Erythroblast (primary cell): ENCODE results near the gene OR4Q3.

Experiments used
- GATA1 ChIP-seq: IDR thresholded peaks from 2 replicates; pipeline ENCODE4 v1.6.1; 2011; ENCODE audit warnings: low read depth, mild to moderate bottlenecking, control low read depth, low read length, moderate library complexity
- POLR2A ChIP-seq: IDR thresholded peaks from 2 replicates; pipeline ENCODE4 v1.6.1; 2011; ENCODE audit warnings: mild to moderate bottlenecking, low read length

DNA sequence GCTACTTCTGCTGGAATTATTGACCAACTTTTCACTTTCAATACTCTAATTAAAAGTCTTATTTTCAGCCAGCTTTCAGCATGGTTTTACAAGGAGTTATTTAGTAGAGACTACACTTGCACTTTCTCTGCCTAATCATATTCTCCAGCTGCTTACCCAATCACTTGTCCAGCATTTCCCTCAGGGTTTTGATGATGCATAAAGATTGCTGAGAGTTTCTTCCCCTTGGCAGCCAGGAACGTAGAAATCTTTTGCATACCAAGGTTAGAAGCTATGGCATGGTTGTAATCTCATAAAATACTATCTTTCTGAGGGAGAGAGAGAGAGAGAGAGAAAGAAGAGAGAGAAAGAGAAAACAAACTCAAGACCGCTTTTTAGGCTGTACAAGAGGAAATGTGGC is 10.8 kb downstream of the OR4Q3 start:
- no peak for TF ChIP-seq POLR2A
- TF ChIP-seq GATA1: no peak
